NCI-H2227 (cell line): Measurements from ENCODE around the gene NFKBIL1.

Experiments used
- DNase-seq: peaks from one replicate; lab custom pipeline; 2025; ENCODE audit not compliant: unreplicated experiment; lab: John Stamatoyannopoulos, UW

NFKBIL1 gene

DNA sequence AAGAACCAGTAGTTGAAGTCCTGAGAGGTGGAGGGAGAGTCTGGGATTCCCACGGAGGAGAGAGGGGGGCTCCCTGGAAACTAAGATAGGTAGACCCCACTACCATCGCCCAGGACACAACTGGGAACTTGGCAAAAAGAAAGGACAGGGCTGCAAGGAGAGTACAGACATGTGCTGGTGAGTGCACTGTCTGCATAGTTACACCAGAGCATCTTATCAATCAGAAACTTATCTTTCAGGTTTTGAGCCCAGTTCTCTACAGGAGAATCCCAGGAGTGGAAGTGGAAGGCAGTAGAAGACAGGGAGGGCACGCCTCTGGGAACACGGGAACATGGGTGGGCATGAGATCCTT, 12.2 kb downstream of the NFKBIL1 start:
- no peak for DNase-seq

DNA sequence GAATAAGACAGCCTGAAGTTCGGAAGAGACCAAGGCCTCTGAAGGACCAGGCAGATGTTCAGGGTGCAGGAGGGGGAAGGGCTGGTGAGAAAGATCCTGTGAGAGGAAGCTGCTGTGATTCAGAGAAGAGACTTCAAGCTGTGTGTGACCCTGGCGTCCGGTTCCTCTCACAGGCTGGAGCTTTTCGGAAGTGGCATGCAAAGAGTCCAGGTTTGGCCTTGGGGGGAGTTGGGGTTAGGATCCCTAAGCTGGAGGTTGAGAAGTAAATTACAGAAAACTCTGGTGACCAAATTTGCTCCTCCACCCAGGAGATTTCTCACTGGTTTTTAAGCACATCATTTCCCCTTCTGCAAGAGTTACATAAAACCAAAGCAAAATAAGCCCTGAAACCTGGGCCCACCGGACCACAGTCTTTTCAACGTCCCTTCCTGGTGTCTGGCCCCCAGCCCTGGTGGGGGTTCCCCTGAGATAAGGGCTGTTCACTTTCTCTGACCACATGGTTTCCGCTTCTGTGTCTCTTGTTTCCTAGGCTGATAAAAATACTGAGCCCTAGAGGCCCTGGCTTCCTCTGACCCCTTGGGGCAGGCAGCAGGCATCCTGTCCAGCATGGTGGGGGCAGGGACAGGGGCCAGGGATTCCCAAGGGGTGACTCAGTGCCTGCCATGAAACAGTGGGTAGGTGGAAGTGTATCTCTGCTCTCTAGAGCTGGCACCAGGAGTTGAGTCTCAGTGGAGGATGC, 12.7 kb downstream of the NFKBIL1 start:
- no peak for DNase-seq

DNA sequence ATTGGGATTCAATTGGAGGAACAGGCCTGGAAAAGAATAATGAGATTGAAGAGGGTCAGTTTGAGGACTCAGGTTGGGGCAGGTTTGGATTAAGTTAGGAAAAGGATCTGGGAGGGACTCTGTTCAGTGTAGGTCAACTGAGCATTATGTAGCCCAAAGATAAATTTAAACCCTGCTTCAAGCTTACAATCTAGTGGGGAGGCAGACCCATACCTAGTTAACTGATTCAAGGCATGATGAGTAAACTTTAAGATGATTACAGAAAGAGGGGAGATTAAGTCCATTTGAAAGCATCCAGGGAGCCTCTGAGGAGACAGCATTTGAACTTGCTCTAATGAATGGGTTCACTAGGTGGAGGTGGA, 13.3 kb downstream of the NFKBIL1 start:
- DNase-seq, result no peak

DNA sequence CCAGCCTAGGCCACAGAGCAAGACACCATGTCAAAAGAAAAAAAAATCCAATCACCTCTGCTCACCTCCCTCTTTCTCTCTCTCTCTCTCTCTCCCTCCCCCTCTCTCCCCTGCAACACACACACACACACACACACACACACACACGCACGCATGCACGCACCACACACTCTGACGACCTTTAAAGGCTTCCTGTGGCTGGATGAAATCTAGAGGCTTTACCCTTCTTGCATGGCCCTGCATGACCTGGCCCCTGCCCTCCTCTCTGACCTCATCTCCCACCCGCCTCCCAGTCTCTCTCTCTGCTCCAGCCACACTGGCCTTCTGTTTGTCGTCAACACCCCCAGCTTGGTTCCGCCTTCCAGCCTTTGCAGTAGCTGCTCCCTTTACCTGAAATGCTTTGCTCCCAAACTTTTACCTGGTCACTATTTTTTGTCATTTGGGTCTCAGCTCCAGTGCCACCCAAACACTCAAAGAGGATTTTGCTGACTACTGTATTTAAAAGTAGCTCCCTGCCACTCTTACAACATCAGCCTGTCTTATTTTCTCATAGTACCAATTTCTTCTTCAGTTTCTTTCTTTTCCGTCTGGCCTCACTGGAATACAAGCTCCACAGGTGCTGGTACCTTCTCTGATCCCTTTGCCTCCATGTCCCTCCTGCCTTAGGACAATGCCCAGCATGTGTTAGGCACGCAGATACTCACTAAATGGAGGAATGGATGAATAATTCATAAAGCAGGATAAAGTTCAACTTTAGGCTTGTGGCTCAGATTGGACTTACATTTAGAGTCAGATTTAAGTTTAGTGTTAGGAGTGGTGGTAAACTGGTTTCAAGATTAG, 20.3 kb downstream of the NFKBIL1 start:
- DNase-seq, result no peak

DNA sequence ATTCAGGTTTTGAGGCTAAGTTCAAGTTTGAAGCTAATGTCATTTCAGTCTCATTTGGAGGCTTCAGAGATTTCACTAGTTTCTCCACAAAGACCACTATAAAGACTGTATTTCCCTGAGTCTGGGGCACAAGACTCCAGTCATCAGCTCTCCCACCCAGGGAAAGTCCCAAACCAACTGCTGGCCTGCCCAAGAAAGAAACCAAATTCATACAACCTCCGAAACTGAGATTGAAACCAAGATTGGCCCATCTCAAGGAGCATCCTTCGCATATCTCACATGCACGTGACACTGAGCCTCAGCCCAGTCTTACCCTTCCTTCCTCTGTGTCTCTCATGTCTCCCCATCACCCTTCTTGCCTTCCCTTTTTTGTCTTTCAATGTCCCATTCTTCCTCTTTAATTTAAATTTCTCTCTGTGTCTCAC, 21.1 kb downstream of the NFKBIL1 start:
- DNase-seq, result no peak

DNA sequence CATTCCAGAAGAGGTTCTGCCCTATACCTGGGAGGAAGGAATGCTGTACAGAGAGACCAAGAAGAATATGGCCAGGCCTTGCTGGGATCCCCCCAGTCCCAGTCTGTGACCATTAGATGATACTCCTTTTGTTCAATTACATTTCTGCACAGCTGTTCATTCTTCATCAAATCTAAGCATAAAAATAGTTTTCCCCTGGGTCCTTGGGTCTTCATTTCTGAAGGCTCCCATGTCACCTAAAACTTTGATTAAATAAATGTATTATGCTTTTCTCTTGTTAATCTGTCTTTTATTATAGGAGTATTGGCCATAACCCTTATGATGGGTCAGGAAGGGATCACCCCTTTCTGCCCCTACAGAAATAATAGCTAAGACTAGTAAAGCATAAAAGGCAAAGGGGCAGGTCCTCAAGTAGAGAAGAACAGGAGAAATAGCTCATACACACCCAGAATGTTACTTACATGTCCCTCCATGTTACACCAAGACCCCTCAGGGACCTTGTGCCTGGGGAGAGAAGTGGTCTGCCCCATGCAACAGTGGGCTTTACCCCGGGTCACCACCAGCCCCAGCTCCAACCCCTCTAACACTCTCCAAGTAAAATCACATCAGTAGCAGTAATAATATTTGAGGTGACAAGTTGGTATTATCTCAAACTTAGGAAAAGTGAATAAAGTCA, 22.6 kb downstream of the NFKBIL1 start:
- DNase-seq, result no peak

DNA sequence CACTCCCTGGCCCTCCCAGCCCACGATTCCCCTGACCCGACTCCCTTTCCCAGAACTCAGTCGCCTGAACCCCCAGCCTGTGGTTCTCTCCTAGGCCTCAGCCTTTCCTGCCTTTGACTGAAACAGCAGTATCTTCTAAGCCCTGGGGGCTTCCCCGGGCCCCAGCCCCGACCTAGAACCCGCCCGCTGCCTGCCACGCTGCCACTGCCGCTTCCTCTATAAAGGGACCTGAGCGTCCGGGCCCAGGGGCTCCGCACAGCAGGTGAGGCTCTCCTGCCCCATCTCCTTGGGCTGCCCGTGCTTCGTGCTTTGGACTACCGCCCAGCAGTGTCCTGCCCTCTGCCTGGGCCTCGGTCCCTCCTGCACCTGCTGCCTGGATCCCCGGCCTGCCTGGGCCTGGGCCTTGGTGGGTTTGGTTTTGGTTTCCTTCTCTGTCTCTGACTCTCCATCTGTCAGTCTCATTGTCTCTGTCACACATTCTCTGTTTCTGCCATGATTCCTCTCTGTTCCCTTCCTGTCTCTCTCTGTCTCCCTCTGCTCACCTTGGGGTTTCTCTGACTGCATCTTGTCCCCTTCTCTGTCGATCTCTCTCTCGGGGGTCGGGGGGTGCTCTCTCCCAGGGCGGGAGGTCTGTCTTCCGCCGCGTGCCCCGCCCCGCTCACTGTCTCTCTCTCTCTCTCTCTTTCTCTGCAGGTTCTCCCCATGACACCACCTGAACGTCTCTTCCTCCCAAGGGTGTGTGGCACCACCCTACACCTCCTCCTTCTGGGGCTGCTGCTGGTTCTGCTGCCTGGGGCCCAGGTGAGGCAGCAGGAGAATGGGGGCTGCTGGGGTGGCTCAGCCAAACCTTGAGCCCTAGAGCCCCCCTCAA, 24.9 kb downstream of the NFKBIL1 start, which contains the start of gene LTA:
Gene LTA, plus strand, starts transcription at position 249 of the 871 bp plus-strand sequence. Its CDS starts 454 bp downstream, at position 703.
- DNase-seq, result no peak

DNA sequence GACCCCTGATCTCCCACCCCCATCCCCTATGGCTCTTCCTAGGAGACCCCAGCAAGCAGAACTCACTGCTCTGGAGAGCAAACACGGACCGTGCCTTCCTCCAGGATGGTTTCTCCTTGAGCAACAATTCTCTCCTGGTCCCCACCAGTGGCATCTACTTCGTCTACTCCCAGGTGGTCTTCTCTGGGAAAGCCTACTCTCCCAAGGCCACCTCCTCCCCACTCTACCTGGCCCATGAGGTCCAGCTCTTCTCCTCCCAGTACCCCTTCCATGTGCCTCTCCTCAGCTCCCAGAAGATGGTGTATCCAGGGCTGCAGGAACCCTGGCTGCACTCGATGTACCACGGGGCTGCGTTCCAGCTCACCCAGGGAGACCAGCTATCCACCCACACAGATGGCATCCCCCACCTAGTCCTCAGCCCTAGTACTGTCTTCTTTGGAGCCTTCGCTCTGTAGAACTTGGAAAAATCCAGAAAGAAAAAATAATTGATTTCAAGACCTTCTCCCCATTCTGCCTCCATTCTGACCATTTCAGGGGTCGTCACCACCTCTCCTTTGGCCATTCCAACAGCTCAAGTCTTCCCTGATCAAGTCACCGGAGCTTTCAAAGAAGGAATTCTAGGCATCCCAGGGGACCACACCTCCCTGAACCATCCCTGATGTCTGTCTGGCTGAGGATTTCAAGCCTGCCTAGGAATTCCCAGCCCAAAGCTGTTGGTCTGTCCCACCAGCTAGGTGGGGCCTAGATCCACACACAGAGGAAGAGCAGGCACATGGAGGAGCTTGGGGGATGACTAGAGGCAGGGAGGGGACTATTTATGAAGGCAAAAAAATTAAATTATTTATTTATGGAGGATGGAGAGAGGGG, 26.1 kb downstream of the NFKBIL1 start:
- no peak for DNase-seq

DNA sequence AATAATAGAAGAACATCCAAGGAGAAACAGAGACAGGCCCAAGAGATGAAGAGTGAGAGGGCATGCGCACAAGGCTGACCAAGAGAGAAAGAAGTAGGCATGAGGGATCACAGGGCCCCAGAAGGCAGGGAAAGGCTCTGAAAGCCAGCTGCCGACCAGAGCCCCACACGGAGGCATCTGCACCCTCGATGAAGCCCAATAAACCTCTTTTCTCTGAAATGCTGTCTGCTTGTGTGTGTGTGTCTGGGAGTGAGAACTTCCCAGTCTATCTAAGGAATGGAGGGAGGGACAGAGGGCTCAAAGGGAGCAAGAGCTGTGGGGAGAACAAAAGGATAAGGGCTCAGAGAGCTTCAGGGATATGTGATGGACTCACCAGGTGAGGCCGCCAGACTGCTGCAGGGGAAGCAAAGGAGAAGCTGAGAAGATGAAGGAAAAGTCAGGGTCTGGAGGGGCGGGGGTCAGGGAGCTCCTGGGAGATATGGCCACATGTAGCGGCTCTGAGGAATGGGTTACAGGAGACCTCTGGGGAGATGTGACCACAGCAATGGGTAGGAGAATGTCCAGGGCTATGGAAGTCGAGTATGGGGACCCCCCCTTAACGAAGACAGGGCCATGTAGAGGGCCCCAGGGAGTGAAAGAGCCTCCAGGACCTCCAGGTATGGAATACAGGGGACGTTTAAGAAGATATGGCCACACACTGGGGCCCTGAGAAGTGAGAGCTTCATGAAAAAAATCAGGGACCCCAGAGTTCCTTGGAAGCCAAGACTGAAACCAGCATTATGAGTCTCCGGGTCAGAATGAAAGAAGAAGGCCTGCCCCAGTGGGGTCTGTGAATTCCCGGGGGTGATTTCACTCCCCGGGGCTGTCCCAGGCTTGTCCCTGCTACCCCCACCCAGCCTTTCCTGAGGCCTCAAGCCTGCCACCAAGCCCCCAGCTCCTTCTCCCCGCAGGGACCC, 27.0 kb downstream of the NFKBIL1 start:
- DNase-seq, result no peak

DNA sequence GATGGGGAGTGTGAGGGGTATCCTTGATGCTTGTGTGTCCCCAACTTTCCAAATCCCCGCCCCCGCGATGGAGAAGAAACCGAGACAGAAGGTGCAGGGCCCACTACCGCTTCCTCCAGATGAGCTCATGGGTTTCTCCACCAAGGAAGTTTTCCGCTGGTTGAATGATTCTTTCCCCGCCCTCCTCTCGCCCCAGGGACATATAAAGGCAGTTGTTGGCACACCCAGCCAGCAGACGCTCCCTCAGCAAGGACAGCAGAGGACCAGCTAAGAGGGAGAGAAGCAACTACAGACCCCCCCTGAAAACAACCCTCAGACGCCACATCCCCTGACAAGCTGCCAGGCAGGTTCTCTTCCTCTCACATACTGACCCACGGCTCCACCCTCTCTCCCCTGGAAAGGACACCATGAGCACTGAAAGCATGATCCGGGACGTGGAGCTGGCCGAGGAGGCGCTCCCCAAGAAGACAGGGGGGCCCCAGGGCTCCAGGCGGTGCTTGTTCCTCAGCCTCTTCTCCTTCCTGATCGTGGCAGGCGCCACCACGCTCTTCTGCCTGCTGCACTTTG, 28.0 kb downstream of the NFKBIL1 start, which contains the start of gene TNF:
Gene TNF, plus strand, starts transcription at position 231 of the 567 bp plus-strand sequence. Its CDS starts 177 bp downstream, at position 408.
- no peak for DNase-seq

DNA sequence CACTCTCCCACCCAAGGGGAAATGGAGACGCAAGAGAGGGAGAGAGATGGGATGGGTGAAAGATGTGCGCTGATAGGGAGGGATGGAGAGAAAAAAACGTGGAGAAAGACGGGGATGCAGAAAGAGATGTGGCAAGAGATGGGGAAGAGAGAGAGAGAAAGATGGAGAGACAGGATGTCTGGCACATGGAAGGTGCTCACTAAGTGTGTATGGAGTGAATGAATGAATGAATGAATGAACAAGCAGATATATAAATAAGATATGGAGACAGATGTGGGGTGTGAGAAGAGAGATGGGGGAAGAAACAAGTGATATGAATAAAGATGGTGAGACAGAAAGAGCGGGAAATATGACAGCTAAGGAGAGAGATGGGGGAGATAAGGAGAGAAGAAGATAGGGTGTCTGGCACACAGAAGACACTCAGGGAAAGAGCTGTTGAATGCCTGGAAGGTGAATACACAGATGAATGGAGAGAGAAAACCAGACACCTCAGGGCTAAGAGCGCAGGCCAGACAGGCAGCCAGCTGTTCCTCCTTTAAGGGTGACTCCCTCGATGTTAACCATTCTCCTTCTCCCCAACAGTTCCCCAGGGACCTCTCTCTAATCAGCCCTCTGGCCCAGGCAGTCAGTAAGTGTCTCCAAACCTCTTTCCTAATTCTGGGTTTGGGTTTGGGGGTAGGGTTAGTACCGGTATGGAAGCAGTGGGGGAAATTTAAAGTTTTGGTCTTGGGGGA, 28.7 kb downstream of the NFKBIL1 start:
- no peak for DNase-seq

DNA sequence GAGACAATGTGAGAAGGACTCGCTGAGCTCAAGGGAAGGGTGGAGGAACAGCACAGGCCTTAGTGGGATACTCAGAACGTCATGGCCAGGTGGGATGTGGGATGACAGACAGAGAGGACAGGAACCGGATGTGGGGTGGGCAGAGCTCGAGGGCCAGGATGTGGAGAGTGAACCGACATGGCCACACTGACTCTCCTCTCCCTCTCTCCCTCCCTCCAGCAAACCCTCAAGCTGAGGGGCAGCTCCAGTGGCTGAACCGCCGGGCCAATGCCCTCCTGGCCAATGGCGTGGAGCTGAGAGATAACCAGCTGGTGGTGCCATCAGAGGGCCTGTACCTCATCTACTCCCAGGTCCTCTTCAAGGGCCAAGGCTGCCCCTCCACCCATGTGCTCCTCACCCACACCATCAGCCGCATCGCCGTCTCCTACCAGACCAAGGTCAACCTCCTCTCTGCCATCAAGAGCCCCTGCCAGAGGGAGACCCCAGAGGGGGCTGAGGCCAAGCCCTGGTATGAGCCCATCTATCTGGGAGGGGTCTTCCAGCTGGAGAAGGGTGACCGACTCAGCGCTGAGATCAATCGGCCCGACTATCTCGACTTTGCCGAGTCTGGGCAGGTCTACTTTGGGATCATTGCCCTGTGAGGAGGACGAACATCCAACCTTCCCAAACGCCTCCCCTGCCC, 29.6 kb downstream of the NFKBIL1 start:
- no peak for DNase-seq

DNA sequence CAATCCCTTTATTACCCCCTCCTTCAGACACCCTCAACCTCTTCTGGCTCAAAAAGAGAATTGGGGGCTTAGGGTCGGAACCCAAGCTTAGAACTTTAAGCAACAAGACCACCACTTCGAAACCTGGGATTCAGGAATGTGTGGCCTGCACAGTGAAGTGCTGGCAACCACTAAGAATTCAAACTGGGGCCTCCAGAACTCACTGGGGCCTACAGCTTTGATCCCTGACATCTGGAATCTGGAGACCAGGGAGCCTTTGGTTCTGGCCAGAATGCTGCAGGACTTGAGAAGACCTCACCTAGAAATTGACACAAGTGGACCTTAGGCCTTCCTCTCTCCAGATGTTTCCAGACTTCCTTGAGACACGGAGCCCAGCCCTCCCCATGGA, 30.2 kb downstream of the NFKBIL1 start:
- DNase-seq, result no peak

DNA sequence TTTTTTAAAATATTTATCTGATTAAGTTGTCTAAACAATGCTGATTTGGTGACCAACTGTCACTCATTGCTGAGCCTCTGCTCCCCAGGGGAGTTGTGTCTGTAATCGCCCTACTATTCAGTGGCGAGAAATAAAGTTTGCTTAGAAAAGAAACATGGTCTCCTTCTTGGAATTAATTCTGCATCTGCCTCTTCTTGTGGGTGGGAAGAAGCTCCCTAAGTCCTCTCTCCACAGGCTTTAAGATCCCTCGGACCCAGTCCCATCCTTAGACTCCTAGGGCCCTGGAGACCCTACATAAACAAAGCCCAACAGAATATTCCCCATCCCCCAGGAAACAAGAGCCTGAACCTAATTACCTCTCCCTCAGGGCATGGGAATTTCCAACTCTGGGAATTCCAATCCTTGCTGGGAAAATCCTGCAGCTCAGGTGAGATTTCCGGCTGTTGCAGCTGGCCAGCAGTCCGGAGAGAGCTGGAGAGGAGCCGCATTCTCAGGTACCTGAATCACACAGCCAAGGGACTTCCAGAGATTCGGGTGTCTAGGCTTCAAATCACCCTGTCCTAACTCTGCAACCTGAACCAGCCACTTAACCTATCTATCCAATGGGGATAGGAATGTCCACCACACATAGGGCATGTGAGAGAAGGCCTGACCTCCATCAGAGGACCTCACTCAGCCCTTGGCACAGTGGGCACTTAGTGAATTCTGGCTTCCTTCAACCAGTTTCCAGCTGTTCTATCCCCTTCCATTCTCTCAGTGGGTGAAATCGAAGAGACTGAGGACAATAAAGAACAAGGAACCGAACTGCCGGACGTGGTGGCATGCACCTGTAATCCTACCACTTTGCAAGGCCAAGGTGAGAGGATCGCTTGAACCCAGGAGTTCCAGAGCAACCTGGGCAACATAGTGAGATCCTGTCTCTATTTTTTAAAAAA, 31.0 kb downstream of the NFKBIL1 start:
- no peak for DNase-seq

DNA sequence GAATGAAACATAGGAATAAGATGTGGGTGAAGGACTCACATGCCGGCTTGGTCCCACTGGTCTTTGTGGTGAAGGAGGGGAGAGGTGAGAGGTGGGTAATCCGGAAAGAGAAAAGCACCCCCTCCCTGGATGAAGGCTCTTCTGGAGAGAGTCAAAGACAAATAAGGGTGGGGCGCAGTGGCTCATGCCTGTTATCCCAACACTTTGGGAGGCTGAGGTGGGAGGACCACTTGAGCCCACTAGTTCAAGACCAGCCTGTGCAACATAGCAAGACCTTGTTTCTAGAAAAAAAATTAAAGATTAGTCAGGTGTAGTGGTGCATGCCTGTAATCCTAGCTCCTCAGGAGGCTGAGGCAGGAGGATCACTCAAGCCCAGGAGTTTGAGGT, 31.7 kb downstream of the NFKBIL1 start:
- DNase-seq, result no peak
